Astrocyte (in vitro differentiated cells and primary cell): Measurements from ENCODE around the gene ZNF844. TPM values are rescaled to one million over a fixed set of nuclear protein-coding genes. Genes with fewer than 3 reads are reported as not detected.
A peak's percentile ranks its signal among the peaks of the same experiment; 100 is the strongest.

Source experiments
- DNase-seq: peaks from one replicate; pipeline ENCODE4 v3.0.0-alpha.2; 2010; ENCODE audit warnings: low read depth
- FAIRE-seq: peaks from 2 replicates; lab custom pipeline; 2011; peaks lifted over from hg19 to GRCh38; lab: Jason Lieb, UNC
- H2AFZ ChIP-seq: 2 replicates; pipeline ENCODE4 v1.6.0; 2012; ENCODE audit warnings: low read depth, low read length, inconsistent platforms
- H3K27ac ChIP-seq: 2 replicates; pipeline ENCODE4 v1.5.1; 2011; ENCODE audit warnings: low read depth, low read length, inconsistent platforms
- H3K27me3 ChIP-seq: 2 replicates; pipeline ENCODE4 v1.6.0; 2011; ENCODE audit warnings: low read length, inconsistent platforms; ENCODE audit not compliant: insufficient read depth
- H3K36me3 ChIP-seq: 2 replicates; pipeline ENCODE4 v1.5.1; 2011; ENCODE audit warnings: low read length, inconsistent platforms; ENCODE audit not compliant: insufficient read depth
- H3K4me1 ChIP-seq: 2 replicates; pipeline ENCODE4 v1.5.1; 2011; ENCODE audit warnings: low read length, inconsistent platforms; ENCODE audit not compliant: insufficient read depth
- H3K4me2 ChIP-seq: 2 replicates; pipeline ENCODE4 v1.6.0; 2012; ENCODE audit warnings: low read length, inconsistent platforms
- H3K4me3 ChIP-seq: 2 replicates; pipeline ENCODE4 v1.5.1; 2011; ENCODE audit warnings: low read depth, mild to moderate bottlenecking, low read length, inconsistent platforms; ENCODE audit not compliant: insufficient read depth
- H3K79me2 ChIP-seq: 2 replicates; pipeline ENCODE4 v1.6.0; 2012; ENCODE audit warnings: mild to moderate bottlenecking, low read length, inconsistent platforms; ENCODE audit not compliant: insufficient read depth
- H3K9ac ChIP-seq: 2 replicates; pipeline ENCODE4 v1.6.0; 2012; ENCODE audit warnings: mild to moderate bottlenecking, low read length, inconsistent platforms
- H3K9me3 ChIP-seq: 2 replicates; pipeline ENCODE4 v1.5.1; 2012; ENCODE audit warnings: low read depth, mild to moderate bottlenecking, low read length, inconsistent platforms; ENCODE audit not compliant: insufficient read depth
- H4K20me1 ChIP-seq: 2 replicates; pipeline ENCODE4 v1.6.0; 2012; ENCODE audit warnings: low read length, inconsistent platforms; ENCODE audit not compliant: insufficient read depth
- H3K27ac Mint-ChIP-seq: one replicate; pipeline ENCODE4 v1.8.0; 2021; ENCODE audit warnings: mild to moderate bottlenecking, mixed read lengths; ENCODE audit not compliant: unreplicated experiment
- H3K27me3 Mint-ChIP-seq: one replicate; pipeline ENCODE4 v1.8.0; 2021; ENCODE audit warnings: low read depth, mixed read lengths; ENCODE audit not compliant: unreplicated experiment
- H3K36me3 Mint-ChIP-seq: one replicate; pipeline ENCODE4 v1.8.0; 2021; ENCODE audit warnings: low read depth, mixed read lengths; ENCODE audit not compliant: unreplicated experiment
- H3K4me1 Mint-ChIP-seq: one replicate; pipeline ENCODE4 v1.8.0; 2021; ENCODE audit warnings: low read depth, mixed read lengths; ENCODE audit not compliant: unreplicated experiment
- H3K4me3 Mint-ChIP-seq: one replicate; pipeline ENCODE4 v1.8.0; 2021; ENCODE audit warnings: mild to moderate bottlenecking, moderate library complexity, mixed read lengths; ENCODE audit not compliant: unreplicated experiment
- H3K9me3 Mint-ChIP-seq: one replicate; pipeline ENCODE4 v1.8.0; 2021; ENCODE audit warnings: mild to moderate bottlenecking, mixed read lengths; ENCODE audit not compliant: unreplicated experiment
- EZH2 ChIP-seq: IDR thresholded peaks from 2 replicates; pipeline ENCODE4 v1.6.1; 2012; ENCODE audit warnings: mild to moderate bottlenecking, low read length, inconsistent platforms; ENCODE audit not compliant: insufficient read depth
- total RNA-seq: library from RNA; stranded (reverse); gene quantifications from 2 replicates; pipeline ENCODE4 v1.2.1, GENCODE V29; 2021
- TF ChIP-seq, protein P1 (sequence below): IDR thresholded peaks from 2 replicates; pipeline ENCODE4 v1.5.1; 2011; ENCODE audit warnings: low read depth, mild to moderate bottlenecking, inconsistent platforms, low read length, moderate library complexity; ENCODE audit not compliant: insufficient read depth

ZNF844 gene
- total RNA-seq, 1 donor from 2014 or later, result not detected

DNA sequence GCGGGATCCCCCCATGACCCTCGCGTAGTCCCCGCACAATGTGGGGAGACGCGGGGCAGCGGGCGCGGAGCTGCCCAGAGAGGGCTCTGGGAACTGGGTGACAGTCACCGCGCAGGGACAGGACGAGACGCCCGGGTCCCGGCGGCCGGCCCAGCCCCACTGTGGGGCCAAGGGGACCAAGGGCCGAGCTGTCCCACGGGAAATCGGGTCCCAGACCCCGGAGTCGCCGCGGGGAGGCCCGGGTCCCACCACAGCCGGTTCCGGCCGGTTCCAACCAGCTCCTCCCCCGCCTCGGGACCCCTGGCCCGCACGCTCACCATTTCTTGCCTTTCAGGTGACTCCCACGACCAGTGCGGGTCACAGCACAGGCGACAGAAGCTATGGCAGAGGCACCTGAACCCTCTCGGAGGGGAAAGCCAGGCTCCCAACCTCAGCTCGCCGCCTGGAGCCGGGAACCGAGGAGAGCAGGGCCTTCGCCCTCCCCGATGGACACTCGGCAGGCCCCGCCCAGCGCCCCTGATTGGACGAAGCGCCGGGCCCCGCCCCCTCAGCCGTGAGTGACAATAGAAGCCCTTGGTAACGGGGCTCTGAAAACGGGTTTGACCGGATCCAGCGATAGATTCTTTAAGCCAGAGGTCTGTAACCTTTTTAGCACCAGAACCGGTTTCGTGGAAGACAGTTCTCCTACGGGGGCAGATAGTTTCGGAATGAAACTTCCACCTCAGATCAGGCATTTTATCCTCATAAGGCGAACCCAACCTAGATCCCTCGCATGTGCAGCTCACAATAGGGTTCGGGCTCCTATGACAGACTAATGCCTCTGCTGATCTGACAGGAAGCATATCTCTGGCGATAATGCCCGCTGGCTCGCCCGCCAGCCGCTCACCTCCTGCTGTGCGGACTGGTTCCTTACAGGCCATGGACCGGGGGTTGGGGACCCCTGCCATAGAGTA, 29.0 kb upstream of the ZNF844 start, which contains the start of gene ZNF433:
ZNF433 (minus strand) TSS at position 460 of the 953 bp plus-strand sequence; CDS start at position 320, 140 bp downstream.
- H3K79me2 ChIP-seq, result peaks cover 3% of the 10 kb centered on the region
- H3K27me3 Mint-ChIP-seq, result no peaks in the 10 kb centered on the region
- no peak within 1 kb of the TSS for H3K4me3 Mint-ChIP-seq
- H4K20me1 ChIP-seq, result no peaks in the 10 kb centered on the region
- H3K36me3 Mint-ChIP-seq, result no peaks in the 10 kb centered on the region
- H3K27ac Mint-ChIP-seq, result no peak within 1 kb of the TSS
- peak within 1 kb of the TSS; percentile 93 for H3K4me2 ChIP-seq
- peaks cover 17% of the 10 kb centered on the region for H3K9me3 Mint-ChIP-seq
- peak within 1 kb of the TSS; percentile 95 for H3K9ac ChIP-seq
- H3K4me3 ChIP-seq, result peak within 1 kb of the TSS; percentile 70
- no peaks in the 10 kb centered on the region for H3K9me3 ChIP-seq
- H3K4me1 Mint-ChIP-seq, result no peaks in the 10 kb centered on the region
- no peaks in the 10 kb centered on the region for H3K4me1 ChIP-seq
- H3K36me3 ChIP-seq, result no peaks in the 10 kb centered on the region
- peak; percentile 66 for DNase-seq
- peak; percentile 56 for FAIRE-seq
- no peaks in the 10 kb centered on the region for H3K27me3 ChIP-seq
- TF ChIP-seq, protein P1, sequence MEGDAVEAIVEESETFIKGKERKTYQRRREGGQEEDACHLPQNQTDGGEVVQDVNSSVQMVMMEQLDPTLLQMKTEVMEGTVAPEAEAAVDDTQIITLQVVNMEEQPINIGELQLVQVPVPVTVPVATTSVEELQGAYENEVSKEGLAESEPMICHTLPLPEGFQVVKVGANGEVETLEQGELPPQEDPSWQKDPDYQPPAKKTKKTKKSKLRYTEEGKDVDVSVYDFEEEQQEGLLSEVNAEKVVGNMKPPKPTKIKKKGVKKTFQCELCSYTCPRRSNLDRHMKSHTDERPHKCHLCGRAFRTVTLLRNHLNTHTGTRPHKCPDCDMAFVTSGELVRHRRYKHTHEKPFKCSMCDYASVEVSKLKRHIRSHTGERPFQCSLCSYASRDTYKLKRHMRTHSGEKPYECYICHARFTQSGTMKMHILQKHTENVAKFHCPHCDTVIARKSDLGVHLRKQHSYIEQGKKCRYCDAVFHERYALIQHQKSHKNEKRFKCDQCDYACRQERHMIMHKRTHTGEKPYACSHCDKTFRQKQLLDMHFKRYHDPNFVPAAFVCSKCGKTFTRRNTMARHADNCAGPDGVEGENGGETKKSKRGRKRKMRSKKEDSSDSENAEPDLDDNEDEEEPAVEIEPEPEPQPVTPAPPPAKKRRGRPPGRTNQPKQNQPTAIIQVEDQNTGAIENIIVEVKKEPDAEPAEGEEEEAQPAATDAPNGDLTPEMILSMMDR, result no peak
- no peak for TF ChIP-seq EZH2
- peak within 1 kb of the TSS; percentile 95 for H2AFZ ChIP-seq
- H3K27ac ChIP-seq, result peak within 1 kb of the TSS; percentile 79

DNA sequence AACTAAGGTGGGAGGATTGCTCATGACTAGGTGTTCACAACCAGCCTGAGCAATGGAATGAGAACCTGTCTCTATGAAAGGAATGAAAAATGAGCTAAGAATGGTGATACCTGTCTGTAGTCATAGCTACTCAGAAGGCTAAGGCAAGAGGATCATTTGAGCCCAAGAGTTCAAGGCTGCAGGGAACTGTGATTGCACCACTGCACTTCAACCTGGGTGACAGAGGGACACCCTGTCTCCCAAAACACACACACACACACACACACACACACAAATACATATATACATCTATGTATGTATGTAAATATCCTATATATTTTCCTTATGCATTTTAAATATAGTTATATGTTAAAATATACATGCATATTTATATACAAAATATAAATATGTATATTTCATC, 21.6 kb upstream of the ZNF844 start:
- Histone ChIP-seq H3K79me2 (no peaks in the 10 kb centered on the region), H3K36me3 (no peaks in the 10 kb centered on the region), H3K4me3 (no peak overlapping the region), H3K27me3 (no peaks in the 10 kb centered on the region), H3K27ac (no peak overlapping the region), H3K9ac (no peak overlapping the region), H3K4me1 (no peaks in the 10 kb centered on the region), H3K9me3 (peaks cover 29% of the 10 kb centered on the region), H4K20me1 (no peaks in the 10 kb centered on the region), H3K4me2 (no peak overlapping the region), H2AFZ (no peak overlapping the region)
- H3K4me3 Mint-ChIP-seq, result no peak overlapping the region
- no peak overlapping the region for H3K27ac Mint-ChIP-seq
- H3K27me3 Mint-ChIP-seq, result no peaks in the 10 kb centered on the region
- H3K9me3 Mint-ChIP-seq, result peaks cover 32% of the 10 kb centered on the region
- H3K4me1 Mint-ChIP-seq, result no peaks in the 10 kb centered on the region
- FAIRE-seq (no peak), DNase-seq (no peak)
- no peaks in the 10 kb centered on the region for H3K36me3 Mint-ChIP-seq
- TF ChIP-seq, protein P1, result no peak
